SK-N-SH (cell line): ENCODE measurements around the gene TFG.

Source experiments
- CTCF ChIP-seq: fragments of 200-600 bp; sonication (generic); IDR thresholded peaks from 2 replicates; pipeline ENCODE4 v1.6.1; 2017; ENCODE audit warnings: antibody characterized with exemption, mild to moderate bottlenecking, moderate library complexity
- EZH2phosphoT487 ChIP-seq: fragments of 200-600 bp; sonication (generic); IDR thresholded peaks from 2 replicates; pipeline ENCODE4 v1.6.1; 2017; ENCODE audit warnings: low read depth, mixed run types, mild to moderate bottlenecking, antibody characterized with exemption, moderate library complexity, borderline replicate concordance
- MAX ChIP-seq: IDR thresholded peaks from 2 replicates; pipeline ENCODE4 v1.4.0; 2012; ENCODE audit warnings: low read depth
- MEF2A ChIP-seq: IDR thresholded peaks from 2 replicates; pipeline ENCODE4 v1.4.0; 2012; ENCODE audit warnings: low read depth, borderline replicate concordance
- POLR2AphosphoS5 ChIP-seq: IDR thresholded peaks from 2 replicates; pipeline ENCODE4 v1.6.1; 2012; ENCODE audit warnings: low read depth, low read length
- YY1 ChIP-seq: IDR thresholded peaks from 2 replicates; pipeline ENCODE4 v1.4.0; 2012; ENCODE audit warnings: low read depth, mild to moderate bottlenecking

DNA sequence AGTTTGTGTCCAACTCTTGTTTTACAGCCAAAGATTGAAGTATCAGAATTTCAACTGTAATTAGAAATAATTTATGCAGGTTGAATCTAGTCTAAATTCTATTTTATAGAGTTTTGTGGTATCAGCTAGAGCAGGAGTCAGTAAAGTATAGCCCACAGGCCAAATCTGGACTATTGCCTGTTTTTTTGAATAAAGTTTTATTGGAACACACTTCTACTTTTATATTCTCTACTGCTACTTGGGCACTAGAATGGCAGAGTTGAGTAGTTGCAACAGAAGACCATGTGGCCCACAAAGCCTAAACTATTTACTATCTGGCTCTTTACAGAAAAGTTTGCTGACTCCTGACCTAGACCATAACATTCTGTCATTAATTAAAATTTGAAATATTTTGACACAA lies 36.3 kb downstream of the TFG start:
- no peak for TF ChIP-seq CTCF
- TF ChIP-seq MEF2A = no peak
- TF ChIP-seq POLR2AphosphoS5 = no peak
- no peak for TF ChIP-seq YY1
- TF ChIP-seq MAX = no peak
- TF ChIP-seq EZH2phosphoT487 = no peak
